ENCODE results near the gene AP2B1. TPM values are rescaled to one million over a fixed set of nuclear protein-coding genes. Genes with fewer than 3 reads are reported as not detected.

Gene AP2B1
- total RNA-seq, 2 experiments from 2014 or later: 157 to 161 TPM

DNA sequence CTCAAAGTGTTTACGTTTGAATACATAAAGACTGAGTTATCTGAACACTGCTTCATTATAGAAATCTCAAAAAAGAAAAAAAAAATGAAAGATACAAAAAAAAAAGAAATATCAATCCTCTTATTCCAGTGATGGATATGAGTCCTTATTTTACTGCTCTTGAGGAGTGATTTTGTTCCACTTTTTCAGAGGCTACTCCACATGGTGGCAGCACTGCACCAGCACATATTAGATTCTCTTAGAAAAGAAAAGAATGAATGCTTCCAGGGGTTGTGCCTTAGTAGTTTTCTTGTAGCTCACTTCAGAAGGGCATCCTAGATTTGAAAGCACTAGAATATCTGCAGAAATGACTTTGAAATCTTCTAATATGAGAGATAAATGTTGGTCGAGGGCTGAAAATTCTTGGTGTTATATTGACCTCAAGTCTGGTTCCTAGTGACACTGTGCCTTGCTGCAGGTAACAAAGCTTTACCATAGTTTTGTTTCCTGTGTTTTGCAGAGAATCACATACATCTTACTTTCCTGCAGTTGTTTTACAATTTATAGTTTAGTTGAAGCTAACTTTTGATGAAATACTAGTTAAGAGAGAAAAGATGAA is 25.9 kb downstream of the AP2B1 start:
- DNase-seq (peak; percentile 70), ATAC-seq (no peak)
- H3K4me1 Mint-ChIP-seq (ENCODE audit: low read depth): peaks cover 3% of the 10 kb centered on the region
- no peak overlapping the region for H3K27ac Mint-ChIP-seq
- peaks cover 26% of the 10 kb centered on the region for H3K36me3 Mint-ChIP-seq (ENCODE audit: low read depth)
- intact Hi-C loops (cut with micrococcal nuclease): loop anchor here (5.0 kb wide), 1 partner anchor 134 kb away; no protein-coding TSS in a partner anchor
- no peak overlapping the region for H3K4me3 Mint-ChIP-seq
- POLR2A ChIA-PET: interaction anchor here (0.5 to 1.0 kb wide), 5 partner anchors 26 to 452 kb away, joined by 3 read pairs; partner anchors contain the start of gene AP2B1
- CTCF ChIA-PET: interaction anchor here (0.6 to 5.8 kb wide), 50 partner anchors 8 to 470 kb away, joined by 3 to 121 read pairs (median 4); partner anchors contain the start of genes PEX12, RASL10B and TAF15
- H3K27me3 Mint-ChIP-seq: no peaks in the 10 kb centered on the region
- TF ChIP-seq, protein P1, sequence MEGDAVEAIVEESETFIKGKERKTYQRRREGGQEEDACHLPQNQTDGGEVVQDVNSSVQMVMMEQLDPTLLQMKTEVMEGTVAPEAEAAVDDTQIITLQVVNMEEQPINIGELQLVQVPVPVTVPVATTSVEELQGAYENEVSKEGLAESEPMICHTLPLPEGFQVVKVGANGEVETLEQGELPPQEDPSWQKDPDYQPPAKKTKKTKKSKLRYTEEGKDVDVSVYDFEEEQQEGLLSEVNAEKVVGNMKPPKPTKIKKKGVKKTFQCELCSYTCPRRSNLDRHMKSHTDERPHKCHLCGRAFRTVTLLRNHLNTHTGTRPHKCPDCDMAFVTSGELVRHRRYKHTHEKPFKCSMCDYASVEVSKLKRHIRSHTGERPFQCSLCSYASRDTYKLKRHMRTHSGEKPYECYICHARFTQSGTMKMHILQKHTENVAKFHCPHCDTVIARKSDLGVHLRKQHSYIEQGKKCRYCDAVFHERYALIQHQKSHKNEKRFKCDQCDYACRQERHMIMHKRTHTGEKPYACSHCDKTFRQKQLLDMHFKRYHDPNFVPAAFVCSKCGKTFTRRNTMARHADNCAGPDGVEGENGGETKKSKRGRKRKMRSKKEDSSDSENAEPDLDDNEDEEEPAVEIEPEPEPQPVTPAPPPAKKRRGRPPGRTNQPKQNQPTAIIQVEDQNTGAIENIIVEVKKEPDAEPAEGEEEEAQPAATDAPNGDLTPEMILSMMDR (IDR thresholded peaks at IDR 0.05): peak; percentile 70
- H3K9me3 Mint-ChIP-seq: no peaks in the 10 kb centered on the region

DNA sequence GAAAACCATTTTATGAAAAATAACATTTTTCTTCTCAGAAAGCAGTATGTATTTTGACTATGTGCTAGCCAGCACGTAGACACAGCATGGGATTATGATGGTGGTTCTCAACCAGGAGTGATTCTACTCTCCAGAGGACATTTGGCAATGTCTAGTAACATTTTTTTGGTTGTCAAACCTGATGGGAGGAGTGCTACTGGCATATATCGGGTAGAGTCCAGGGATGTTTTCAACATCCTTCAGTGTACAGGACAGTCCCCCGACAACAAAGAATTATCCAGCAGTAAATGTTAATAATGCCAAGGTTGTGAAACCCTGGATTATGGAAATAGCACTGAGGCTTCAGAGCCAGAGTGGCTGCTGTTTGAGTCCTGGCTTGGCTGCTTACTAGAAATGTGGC is 27.7 kb downstream of the AP2B1 start:
- Mint-ChIP-seq H3K4me3 (no peak overlapping the region), H3K4me1 (ENCODE audit: low read depth) (peaks cover 3% of the 10 kb centered on the region), H3K36me3 (ENCODE audit: low read depth) (peaks cover 17% of the 10 kb centered on the region), H3K27me3 (no peaks in the 10 kb centered on the region), H3K27ac (no peak overlapping the region), H3K9me3 (no peaks in the 10 kb centered on the region)
- ATAC-seq: no peak
- POLR2A ChIA-PET: no interaction called here
- no peak for DNase-seq
- intact Hi-C loops (cut with micrococcal nuclease): loop anchor here (5.0 kb wide), 1 partner anchor 132 kb away; no protein-coding TSS in a partner anchor
- TF ChIP-seq, protein P1 (IDR thresholded peaks at IDR 0.05): no peak
- CTCF ChIA-PET: interaction anchor here (1.1 to 5.8 kb wide), 5 partner anchors 10 to 228 kb away, joined by 3 to 121 read pairs (median 9); no protein-coding TSS in a partner anchor

DNA sequence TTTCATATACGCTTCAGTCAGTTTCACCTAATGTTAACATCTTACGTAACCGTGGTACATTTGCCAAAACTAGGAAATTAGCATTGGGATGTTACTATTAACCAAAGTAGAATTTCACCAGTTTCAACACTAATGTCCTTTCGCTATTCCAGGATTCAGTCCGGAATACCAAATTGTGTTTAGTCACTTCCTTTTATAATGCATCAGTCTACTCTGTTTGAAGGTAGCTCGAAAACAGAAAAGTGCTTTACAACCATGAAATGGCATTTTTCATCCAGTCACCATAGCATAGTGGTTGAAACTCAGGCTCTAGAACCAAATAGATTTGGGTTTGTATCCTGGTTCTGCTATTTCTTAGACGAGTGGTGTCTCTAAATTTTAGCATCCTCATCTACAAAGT is 29.4 kb downstream of the AP2B1 start:
- intact Hi-C loops (cut with micrococcal nuclease): no loop called here
- ChIA-PET CTCF (no interaction called here), POLR2A (no interaction called here)
- no peak overlapping the region for H3K4me3 Mint-ChIP-seq
- DNase-seq (no peak), ATAC-seq (no peak)
- no peaks in the 10 kb centered on the region for H3K9me3 Mint-ChIP-seq
- H3K36me3 Mint-ChIP-seq (ENCODE audit: low read depth): peaks cover 12% of the 10 kb centered on the region
- no peaks in the 10 kb centered on the region for H3K27me3 Mint-ChIP-seq
- H3K4me1 Mint-ChIP-seq (ENCODE audit: low read depth): peaks cover 3% of the 10 kb centered on the region
- no peak overlapping the region for H3K27ac Mint-ChIP-seq
- TF ChIP-seq, protein P1 (IDR thresholded peaks at IDR 0.05): no peak

GRCh38 chr17:35617505-35617904 is 30.4 kb downstream of the AP2B1 start:
- ChIA-PET CTCF (interaction anchor here (1.0 to 1.2 kb wide), 2 partner anchors 130 to 146 kb away, joined by 3 to 4 read pairs; no protein-coding TSS in a partner anchor), POLR2A (no interaction called here)
- intact Hi-C loops (cut with micrococcal nuclease): no loop called here
- Mint-ChIP-seq H3K9me3 (no peaks in the 10 kb centered on the region), H3K4me1 (ENCODE audit: low read depth) (peaks cover 3% of the 10 kb centered on the region), H3K36me3 (ENCODE audit: low read depth) (peaks cover 10% of the 10 kb centered on the region), H3K4me3 (no peak overlapping the region), H3K27ac (no peak overlapping the region), H3K27me3 (no peaks in the 10 kb centered on the region)
- DNase-seq (no peak), ATAC-seq (no peak)
- TF ChIP-seq, protein P1 (IDR thresholded peaks at IDR 0.05): no peak

DNA sequence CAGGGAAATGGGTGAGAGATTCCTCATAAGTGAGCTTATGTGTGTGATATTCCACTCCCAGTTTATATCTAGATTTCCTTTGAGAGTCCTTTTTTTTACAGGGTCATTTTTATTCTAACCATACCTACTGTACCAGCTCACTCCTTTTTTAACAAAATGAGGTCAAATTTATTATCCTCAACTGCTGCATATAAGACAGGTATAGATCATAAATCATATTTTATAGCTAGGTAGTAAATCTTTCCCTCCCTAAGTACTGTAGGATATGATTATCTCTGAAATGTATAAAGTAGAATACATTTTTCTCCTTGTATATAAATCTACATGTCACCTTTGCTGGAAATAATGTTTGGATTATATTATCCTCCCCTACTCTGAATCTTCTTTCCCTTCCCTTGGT is 31.5 kb downstream of the AP2B1 start:
- H3K9me3 Mint-ChIP-seq: no peaks in the 10 kb centered on the region
- DNase-seq (no peak), ATAC-seq (no peak)
- peaks cover 10% of the 10 kb centered on the region for H3K36me3 Mint-ChIP-seq (ENCODE audit: low read depth)
- no peaks in the 10 kb centered on the region for H3K27me3 Mint-ChIP-seq
- H3K4me1 Mint-ChIP-seq (ENCODE audit: low read depth): no peaks in the 10 kb centered on the region
- CTCF ChIA-PET: interaction anchor here (1.4 to 2.1 kb wide), 2 partner anchors 128 to 145 kb away, joined by 6 to 7 read pairs; no protein-coding TSS in a partner anchor
- POLR2A ChIA-PET: no interaction called here
- H3K4me3 Mint-ChIP-seq: no peak overlapping the region
- TF ChIP-seq, protein P1 (IDR thresholded peaks at IDR 0.05): no peak
- intact Hi-C loops (cut with micrococcal nuclease): no loop called here
- H3K27ac Mint-ChIP-seq: no peak overlapping the region
